KMS-11 (cell line): ENCODE measurements around the gene BABAM2.

Source experiments
- H2AFZ ChIP-seq: fragments of 200-600 bp; sonication (generic); 2 replicates; pipeline ENCODE4 v1.6.1; 2016; ENCODE audit warnings: antibody characterized with exemption, mixed run types, low read depth
- H3K27ac ChIP-seq: fragments of 200-600 bp; sonication (generic); 2 replicates; pipeline ENCODE4 v1.6.1; 2016; ENCODE audit warnings: mild to moderate bottlenecking, mixed run types
- H3K27me3 ChIP-seq: fragments of 200-600 bp; sonication (generic); 2 replicates; pipeline ENCODE4 v1.6.1; 2017; ENCODE audit warnings: mild to moderate bottlenecking, low read depth, mixed run types, moderate library complexity; ENCODE audit not compliant: insufficient read depth
- H3K36me3 ChIP-seq: fragments of 200-600 bp; sonication (generic); 2 replicates; pipeline ENCODE4 v1.6.1; 2017; ENCODE audit warnings: mild to moderate bottlenecking, mixed run types; ENCODE audit not compliant: insufficient read depth
- H3K4me1 ChIP-seq: fragments of 200-600 bp; sonication (generic); 2 replicates; pipeline ENCODE4 v1.6.1; 2016; ENCODE audit warnings: mild to moderate bottlenecking, low read depth, mixed run types; ENCODE audit not compliant: poor library complexity, severe bottlenecking
- H3K4me2 ChIP-seq: fragments of 200-600 bp; sonication (generic); 2 replicates; pipeline ENCODE4 v1.7.0; 2016; ENCODE audit warnings: mild to moderate bottlenecking, mixed run types
- H3K4me3 ChIP-seq: fragments of 200-600 bp; sonication (generic); IDR thresholded peaks from 2 replicates; pipeline ENCODE4 v1.6.1; 2017; ENCODE audit warnings: low read depth, low read length, mixed read lengths; ENCODE audit not compliant: insufficient read depth
- H3K79me2 ChIP-seq: fragments of 200-600 bp; sonication (generic); 2 replicates; pipeline ENCODE4 v1.6.1; 2016; ENCODE audit warnings: low read depth, mixed run types; ENCODE audit not compliant: insufficient read depth
- H3K9ac ChIP-seq: fragments of 200-600 bp; sonication (generic); 2 replicates; pipeline ENCODE4 v1.6.1; 2016; ENCODE audit warnings: mild to moderate bottlenecking, mixed run types
- H4K20me1 ChIP-seq: fragments of 200-600 bp; sonication (generic); 2 replicates; pipeline ENCODE4 v1.6.1; 2016; ENCODE audit warnings: mild to moderate bottlenecking, mixed run types; ENCODE audit not compliant: insufficient read depth
- TF ChIP-seq, protein P1 (sequence below): fragments of 200-600 bp; sonication (generic); conservative IDR thresholded peaks from 2 replicates; pipeline ENCODE4 v1.6.1; 2017; ENCODE audit warnings: low read depth, mild to moderate bottlenecking, antibody characterized with exemption, low read length, moderate library complexity, mixed read lengths

BABAM2 gene

GRCh38 chr2:28325567-28326468 lies 435.3 kb downstream of the BABAM2 start:
- H3K4me1 ChIP-seq, result no peaks in the 10 kb centered on the region
- H4K20me1 ChIP-seq, result no peaks in the 10 kb centered on the region
- no peak overlapping the region for H3K27ac ChIP-seq
- no peak overlapping the region for H3K4me3 ChIP-seq
- no peak overlapping the region for H3K9ac ChIP-seq
- no peak overlapping the region for H3K4me2 ChIP-seq
- H3K79me2 ChIP-seq, result no peaks in the 10 kb centered on the region
- no peaks in the 10 kb centered on the region for H3K27me3 ChIP-seq
- TF ChIP-seq, protein P1, sequence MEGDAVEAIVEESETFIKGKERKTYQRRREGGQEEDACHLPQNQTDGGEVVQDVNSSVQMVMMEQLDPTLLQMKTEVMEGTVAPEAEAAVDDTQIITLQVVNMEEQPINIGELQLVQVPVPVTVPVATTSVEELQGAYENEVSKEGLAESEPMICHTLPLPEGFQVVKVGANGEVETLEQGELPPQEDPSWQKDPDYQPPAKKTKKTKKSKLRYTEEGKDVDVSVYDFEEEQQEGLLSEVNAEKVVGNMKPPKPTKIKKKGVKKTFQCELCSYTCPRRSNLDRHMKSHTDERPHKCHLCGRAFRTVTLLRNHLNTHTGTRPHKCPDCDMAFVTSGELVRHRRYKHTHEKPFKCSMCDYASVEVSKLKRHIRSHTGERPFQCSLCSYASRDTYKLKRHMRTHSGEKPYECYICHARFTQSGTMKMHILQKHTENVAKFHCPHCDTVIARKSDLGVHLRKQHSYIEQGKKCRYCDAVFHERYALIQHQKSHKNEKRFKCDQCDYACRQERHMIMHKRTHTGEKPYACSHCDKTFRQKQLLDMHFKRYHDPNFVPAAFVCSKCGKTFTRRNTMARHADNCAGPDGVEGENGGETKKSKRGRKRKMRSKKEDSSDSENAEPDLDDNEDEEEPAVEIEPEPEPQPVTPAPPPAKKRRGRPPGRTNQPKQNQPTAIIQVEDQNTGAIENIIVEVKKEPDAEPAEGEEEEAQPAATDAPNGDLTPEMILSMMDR, result no peak
- no peaks in the 10 kb centered on the region for H3K36me3 ChIP-seq
- H2AFZ ChIP-seq, result no peak overlapping the region

DNA sequence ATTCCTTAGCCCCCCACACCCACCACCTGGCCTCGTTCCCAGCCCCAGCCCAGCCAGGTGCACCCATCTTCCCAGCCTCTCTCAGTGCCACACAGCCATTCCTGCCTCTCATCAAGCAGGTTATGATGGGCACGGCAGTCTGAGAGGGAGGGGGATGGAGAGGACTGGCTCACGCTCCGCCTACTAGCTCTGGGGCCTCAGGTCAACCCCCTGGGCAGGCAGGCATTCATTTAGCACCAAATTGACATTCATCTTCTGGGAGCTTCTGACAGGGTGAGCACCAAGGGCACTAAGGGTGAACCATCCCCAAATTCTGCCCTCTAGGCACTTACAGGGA lies 435.9 kb downstream of the BABAM2 start:
- H3K9ac ChIP-seq, result no peak overlapping the region
- no peak overlapping the region for H2AFZ ChIP-seq
- no peaks in the 10 kb centered on the region for H3K27me3 ChIP-seq
- H3K36me3 ChIP-seq, result no peaks in the 10 kb centered on the region
- H3K4me1 ChIP-seq, result no peaks in the 10 kb centered on the region
- H3K79me2 ChIP-seq, result no peaks in the 10 kb centered on the region
- H4K20me1 ChIP-seq, result no peaks in the 10 kb centered on the region
- no peak overlapping the region for H3K4me3 ChIP-seq
- TF ChIP-seq, protein P1, result no peak
- H3K27ac ChIP-seq, result no peak overlapping the region
- no peak overlapping the region for H3K4me2 ChIP-seq

DNA sequence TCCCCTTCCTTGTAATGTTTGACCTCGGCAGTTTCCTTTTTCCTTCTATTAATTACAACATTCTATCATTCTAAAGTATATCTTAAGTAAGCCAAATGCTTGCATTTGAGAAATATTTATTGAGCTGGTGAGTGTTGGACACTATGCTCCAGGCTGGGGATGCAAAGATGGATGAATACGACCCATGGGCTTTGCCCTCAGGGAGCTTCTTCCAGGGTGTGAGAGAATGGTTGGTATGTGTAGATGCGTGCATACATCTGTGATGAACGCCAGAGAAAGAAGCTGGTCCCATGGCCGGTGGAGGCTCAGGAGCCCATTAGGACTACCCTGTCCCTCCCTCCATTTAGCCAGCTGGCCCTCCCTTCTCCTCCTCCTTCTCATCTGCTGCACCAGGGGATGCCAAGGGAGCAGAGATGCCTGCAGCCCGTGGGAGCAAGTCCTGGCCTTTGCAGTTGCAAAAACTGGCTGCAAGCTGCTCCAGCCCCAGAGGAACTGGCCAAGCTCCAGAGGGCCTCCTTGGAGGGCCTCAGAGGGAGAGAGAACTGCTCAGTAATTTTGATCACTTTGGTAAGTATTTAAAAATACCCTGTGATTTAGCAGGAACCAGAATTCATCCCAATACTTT lies 436.5 kb downstream of the BABAM2 start:
- Histone ChIP-seq H3K4me2 (no peak overlapping the region), H3K27ac (no peak overlapping the region)

GRCh38 chr2:28327581-28327955 lies 437.0 kb downstream of the BABAM2 start:
- no peak overlapping the region for H3K4me2 ChIP-seq
- no peaks in the 10 kb centered on the region for H3K4me1 ChIP-seq
- no peaks in the 10 kb centered on the region for H3K79me2 ChIP-seq
- no peaks in the 10 kb centered on the region for H3K27me3 ChIP-seq
- no peaks in the 10 kb centered on the region for H3K36me3 ChIP-seq
- no peak overlapping the region for H3K9ac ChIP-seq
- H2AFZ ChIP-seq, result no peak overlapping the region
- H4K20me1 ChIP-seq, result no peaks in the 10 kb centered on the region
- H3K4me3 ChIP-seq, result no peak overlapping the region
- H3K27ac ChIP-seq, result no peak overlapping the region
- TF ChIP-seq, protein P1, result no peak

More for the DNA sequence above, 436.5 kb downstream of the BABAM2 start:
- Histone ChIP-seq H2AFZ (no peak overlapping the region), H4K20me1 (no peaks in the 10 kb centered on the region), H3K27me3 (no peaks in the 10 kb centered on the region), H3K4me3 (no peak overlapping the region), H3K9ac (no peak overlapping the region), H3K36me3 (no peaks in the 10 kb centered on the region), H3K79me2 (no peaks in the 10 kb centered on the region), H3K4me1 (no peaks in the 10 kb centered on the region)
- TF ChIP-seq, protein P1, result no peak
